HG02798 (cell line): ENCODE results near the gene ST3GAL2.
"Not testable (repeated sequence)": the region's sequence is repeated elsewhere in the genome, so short reads cannot be mapped to it uniquely, and the experiment has no call there.

Source experiments
- ATAC-seq: cut with Tn5 transposase; IDR thresholded peaks from one replicate; pipeline ENCODE4 v1.9.1; 2021; ENCODE audit warnings: mild to moderate bottlenecking; ENCODE audit not compliant: unreplicated experiment, poor library complexity

Gene ST3GAL2

DNA sequence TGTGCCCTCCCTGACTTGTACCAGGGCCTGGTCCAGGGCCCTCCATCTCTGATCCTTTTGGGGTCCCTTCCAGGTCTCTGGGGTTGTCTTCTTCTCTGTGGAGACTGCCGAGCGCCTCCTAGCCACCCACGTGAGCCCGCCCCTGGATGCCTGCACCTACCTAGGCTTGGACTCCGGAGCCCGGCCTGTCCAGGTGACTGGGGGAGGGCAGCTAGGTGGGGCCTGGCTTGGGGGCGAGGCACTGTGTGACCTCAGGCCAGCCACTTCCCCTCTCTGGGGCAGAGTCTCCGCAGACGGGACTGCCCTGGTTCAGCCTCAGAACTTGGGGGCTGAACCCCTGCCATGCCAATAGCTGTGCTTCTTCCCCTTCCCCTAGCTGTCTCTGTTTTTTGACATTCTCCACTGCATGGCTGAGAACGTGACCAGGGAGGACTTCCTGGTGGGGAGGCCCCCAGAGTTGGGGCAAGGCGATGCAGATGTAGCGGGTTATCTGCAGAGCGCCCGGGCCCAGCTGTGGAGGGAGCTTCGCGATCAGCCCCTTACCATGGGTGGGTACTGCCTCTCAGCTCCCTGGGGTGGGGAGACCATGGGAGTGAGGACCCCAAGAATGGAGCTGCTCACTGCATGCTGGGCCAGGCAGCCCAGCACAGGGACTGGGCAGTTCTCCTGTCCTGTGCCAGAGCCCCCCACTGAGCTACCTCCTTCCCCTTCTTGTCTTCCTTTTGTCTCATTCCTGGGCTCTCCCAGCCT is 30.1 kb upstream of the ST3GAL2 start:
- no peak for ATAC-seq

DNA sequence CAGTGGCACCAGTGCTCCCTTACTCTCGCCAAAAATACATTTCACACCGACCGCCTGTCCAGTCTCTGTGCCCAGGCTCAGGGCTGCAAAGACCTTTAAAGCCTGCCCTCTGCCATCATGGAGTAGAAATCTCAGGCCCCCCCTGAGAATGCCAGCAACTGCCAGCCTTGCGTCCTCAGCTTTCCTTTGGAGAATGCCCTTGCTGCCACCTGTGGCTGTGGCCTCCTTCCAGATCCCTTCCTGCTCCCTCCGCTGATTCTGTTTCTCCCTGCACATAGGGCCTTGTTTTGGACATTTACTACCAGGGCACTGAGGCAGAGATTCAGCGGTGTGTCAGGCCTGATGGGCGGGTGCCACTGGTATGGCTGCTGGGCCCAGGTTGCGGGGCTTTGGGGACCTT is 28.7 kb upstream of the ST3GAL2 start:
- ATAC-seq, result no peak

DNA sequence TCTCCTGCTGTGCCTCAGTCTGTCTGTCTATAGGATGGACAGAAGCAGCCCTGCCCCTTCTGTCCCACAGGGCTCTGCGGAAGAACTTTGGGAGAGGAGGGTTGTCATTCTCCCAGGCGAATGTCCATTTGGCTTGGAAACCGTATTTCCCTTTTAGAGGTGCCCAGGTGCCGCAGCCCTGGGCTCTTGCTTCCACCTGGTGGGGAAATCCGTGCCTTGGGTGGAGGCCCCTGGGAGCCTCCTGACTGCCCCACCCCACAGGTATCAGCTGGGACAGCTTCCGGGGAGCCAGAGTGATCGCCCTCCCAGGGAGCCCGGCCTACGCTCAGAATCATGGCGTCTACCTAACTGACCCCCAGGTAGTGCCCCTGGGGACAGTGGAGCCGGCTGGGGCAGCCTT is 28.2 kb upstream of the ST3GAL2 start:
- no peak for ATAC-seq

DNA sequence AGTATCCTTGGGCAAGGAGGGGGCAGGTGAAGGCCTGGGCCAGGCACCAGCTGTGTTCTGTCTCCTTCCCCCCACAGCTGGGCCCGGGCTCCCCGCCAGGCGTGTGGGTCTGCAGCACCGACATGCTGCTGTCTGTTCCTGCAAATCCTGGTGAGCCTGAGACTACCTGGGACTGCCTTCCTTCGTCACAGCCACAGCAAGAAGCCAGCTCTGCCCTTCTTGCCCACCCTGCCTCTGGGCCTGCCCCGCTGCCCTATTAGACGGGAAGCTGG is 27.8 kb upstream of the ST3GAL2 start:
- no peak for ATAC-seq

DNA sequence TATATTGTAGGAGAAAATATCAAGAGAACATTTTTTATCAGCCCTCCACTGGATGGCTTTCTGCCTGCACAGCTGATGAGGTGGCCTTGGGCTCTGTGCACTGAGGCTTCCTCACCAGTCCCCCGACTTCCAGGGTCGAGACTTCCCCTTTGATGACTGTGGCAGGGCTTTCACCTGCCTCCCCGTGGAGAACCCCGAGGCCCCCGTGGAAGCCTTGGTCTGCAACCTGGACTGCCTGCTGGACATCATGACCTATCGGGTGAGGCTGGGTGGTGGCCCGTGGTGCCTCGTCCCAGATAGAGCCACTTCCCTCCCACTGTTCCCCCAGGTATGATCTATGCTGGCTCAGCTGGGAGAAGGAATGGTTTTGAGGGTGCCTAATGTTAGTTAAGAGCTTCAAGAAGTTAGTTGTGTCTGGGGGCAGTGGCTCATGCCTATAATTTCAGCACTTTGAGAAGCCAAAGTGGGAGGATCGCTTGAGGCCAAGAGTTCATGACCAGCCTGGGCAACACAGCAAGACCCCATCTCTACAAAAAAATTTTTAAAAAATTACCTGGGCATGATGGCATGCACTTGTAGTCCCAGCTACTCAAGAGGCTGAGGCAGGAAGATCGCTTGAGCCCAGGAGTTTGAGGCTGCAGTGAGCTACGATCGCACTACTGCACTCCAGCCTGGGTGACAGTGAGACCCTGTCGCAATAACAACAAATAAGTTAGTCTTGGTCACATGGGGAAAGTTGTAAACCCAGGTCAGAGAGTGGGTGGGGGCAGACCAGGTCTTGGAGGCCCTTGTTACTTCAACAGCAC is 27.3 kb upstream of the ST3GAL2 start:
- no peak for ATAC-seq

DNA sequence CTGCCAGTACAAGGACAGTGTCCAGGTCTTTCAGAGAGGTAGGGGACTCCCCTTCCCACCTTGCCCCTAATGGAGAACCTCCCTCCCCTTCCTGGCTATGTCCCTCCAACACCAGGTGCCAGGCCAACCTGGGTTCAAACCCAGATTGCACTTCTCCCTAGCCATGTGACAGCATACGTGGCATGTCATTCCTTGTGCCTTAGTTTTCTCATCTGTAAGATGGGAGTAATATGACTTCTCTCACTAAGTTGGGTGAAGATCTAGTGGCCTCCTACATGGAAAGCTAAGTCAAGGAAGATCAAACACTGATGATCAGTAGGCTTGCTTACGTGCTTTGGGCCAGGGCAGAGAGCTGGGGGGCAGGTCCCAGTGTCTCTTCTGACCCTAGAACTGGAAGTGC is 24.3 kb upstream of the ST3GAL2 start:
- ATAC-seq, result no peak

DNA sequence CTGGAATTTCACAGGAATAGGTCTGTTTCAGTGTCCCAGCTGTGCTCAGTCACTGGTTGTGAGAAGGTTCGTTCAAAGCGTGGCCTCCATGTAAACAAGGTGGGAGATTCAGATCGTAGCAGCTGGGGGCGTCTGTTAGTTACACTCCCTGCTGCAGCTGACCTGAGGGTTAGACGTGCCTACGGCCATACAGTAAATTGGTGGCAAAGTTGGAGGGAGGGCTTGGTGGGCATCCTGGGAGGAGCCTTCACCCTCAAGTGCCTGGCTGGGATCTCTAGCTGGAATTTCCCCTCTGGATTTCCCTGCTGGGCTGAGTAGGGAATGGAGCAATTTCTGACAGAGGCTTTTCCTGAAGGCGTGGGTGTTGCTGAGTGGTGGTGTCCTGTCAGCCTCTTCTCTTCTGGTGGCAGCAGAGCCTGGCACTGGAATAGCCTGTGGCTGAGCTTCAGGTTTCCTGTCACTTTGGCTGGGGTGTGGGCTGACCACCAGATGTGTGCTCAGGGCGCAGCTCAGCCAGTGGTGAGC is 21.9 kb upstream of the ST3GAL2 start:
- ATAC-seq, result no peak

DNA sequence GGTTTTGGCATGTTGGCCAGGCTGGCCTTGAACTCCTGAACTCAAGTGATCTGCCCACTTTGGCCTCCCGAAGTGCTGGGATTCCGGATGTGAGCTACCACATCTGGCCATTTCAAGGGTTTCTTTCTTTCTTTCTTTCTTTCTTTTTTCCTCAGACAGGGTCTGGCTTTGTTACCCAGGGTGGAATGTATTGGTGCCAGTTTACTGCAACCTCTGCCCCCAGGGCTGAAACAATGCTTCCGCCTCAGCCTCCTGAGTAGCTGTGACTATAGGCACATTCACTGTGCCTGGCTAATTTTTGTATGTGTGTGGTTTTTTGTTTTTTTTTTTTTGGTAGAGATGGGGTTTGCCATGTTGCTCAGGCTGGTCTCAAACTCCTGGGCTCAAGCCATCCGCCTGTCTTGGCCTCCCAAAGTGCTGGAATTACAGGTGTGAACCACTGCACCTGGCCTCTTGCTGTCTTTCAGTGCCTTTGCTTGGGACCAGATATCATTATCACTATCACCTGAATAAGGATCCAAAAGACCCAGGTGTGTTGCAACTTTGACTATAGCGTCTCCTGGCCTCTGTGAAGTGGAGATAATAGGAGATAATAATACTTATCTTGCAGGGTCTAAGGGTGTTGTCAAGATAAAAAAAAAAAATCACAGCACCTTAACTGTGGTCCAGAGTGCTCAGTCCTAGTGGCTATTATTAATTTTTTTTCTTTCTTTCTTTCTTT is 18.7 kb upstream of the ST3GAL2 start:
- ATAC-seq, result no peak

DNA sequence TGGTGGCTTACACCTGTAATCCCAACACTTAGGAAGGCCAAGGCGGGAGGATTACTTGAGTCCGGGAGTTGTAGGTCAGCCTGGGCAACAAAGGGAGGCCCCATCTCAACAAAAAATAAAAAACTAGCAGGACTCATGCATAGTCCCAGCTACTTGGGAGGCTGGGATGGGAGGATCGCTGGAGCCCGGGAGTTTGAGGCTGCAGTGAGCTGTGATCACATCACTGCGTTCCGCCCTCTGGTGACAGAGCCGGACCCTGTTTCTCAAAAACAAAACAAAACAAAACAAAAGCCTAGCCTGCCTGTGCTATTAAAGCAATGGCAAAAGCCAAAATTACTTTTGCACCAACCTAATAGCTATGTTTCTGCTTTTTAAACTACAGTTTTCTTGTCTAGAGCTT is 17.0 kb upstream of the ST3GAL2 start:
- ATAC-seq, result no peak

DNA sequence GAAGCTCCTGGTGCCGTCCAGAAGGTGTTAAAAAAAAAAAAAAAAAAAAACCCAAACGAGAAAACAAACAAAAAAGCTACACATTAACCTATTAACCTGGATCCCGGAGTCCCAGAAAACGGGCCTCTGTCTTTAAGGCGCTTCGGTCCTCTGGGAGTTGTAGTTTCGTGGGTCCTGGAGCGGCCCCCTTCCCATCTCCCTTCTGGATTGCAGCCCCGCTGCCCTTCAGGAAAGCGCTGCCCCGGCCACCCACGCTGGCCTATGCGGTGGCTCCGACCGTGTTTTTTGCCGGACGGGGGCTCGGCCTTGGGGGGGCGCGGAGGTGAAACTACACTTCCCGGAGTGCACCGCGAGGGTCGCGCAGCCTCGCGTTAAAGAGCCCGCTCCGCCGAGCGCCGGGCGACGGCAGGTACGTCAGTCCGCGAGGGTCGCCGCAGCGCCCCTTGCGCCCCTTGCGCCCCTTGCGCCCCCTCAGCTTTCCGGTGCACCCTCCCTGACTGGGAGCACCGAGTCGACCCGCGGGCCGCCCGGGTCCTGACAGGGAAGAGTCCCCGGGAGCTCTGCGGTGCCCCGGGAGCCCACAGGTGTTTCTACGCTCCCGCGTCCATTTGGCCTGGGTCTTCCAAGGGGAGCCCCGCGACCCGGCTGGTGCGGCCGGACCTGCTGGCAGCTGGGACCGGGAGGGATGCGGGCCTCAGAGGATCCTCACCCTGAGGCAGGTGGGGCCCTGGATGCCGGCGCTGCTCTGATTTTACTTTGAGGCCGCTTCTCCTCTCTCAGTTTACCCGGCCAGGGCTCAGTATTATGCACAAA is 15.5 kb upstream of the ST3GAL2 start, which contains the start of gene FCSK:
FCSK (plus strand) TSS at position 374 of the 813 bp plus-strand sequence. CDS start 8,596 bp downstream, outside the sequence.
- ATAC-seq, result peak; percentile 87

DNA sequence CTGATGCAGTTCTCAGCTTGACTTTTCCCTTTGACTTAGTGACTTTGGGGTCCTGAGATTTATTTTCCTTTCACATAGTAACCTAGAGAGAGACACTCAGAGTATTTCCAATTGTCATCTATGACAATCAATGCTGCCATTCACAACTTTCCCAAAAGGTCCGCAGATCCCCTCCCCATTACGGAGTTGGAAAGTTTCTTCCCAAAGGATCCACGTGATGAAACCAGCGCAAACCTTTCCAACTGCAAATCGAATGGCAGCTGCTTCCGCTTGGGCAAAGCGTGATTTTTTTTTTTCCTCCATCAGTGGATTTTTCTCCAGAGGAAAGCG is 15.0 kb upstream of the ST3GAL2 start:
- ATAC-seq, result no peak

DNA sequence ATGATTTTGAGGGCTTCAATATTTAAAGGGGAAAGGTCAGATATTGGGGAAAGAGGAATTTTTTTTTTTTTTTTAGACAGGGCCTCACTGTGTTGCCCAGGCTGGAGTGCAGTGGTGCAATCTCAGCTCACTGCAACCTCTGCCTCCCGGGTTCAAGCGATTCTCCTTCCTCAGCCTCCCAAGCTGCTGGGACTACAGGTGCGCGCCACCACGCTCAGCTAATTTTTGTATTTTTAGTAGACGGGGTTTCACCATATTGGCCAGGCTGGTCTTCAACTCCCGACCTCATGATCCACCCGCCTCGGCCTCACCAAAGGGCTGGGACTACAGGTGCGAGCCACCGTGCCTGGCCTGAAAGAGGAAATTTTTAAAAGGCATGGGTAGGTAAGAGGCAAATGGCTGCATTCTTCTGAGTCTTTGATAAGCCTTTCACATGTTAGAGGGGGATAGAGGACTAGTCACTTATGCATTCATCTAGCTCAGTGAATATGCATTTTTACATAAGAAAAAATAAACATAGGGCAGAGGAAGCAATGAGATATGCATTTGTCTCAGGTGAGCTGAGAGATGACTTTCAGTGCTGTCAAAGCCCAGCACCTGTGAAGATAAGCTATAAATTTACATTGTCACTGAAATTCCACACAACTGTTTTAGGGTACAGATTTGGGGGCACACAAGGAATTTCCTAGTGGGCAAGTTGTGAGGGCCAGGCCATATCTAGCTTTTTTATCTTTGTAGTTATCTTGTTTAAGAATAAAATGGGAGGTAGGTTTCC is 14.4 kb upstream of the ST3GAL2 start:
- ATAC-seq, result no peak

DNA sequence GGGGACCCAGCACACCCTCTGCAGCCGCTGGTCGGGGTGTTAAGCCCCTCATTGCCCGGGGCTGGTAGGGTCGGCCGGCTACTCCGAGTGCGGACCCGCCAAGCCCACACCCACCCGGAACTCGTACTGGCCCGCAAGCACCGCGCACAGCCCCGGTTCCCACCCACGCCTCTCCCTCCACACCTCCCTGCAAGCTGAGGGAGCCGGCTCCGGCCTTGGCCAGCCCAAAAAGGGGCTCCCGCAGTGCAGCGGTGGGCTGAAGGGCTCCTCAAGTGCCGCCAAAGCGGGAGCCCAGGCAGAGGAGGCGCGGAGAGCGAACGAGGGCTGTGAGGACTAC is 12.1 kb upstream of the ST3GAL2 start:
- ATAC-seq, result not testable (repeated sequence)

DNA sequence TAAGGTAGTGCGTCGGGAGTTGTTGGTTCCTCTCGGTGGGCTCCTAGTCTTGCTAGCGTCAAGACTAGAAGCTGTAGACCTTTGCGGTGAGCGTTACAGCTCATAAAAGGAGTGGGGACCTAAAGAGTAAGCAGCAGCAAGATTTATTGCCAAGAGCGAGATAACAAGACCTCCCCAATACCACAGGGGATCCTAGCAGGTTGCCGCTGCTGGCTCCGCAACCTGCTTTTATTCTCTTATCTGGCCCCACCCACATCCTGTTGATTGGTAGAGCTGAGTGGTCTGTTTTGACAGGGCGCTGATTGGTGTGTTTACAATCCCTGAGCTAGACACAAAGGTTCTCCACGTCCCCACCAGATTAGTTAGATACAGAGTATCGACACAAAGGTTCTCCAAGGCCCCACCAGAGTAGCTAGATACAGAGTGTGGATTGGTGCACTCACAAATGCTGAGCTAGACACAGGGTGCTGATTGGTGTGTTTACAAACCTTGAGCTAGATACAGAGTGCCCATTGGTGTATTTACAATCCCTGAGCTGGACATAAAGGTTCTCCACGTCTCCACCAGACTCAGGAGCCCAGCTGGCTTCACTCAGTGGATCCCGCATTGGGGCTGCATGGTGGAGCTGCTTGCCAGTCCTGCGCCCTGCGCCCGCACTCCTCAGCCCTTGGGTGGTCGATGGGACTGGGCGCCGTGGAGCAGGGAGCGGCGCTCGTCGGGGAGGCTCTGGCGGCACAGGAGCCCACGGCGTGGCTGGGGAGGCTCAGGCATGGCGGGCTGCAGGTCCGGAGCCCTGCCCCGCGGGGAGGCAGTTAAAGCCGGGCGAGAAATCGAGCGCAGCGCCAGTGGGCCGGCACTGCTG is 11.5 kb upstream of the ST3GAL2 start:
- not testable (repeated sequence) for ATAC-seq

DNA sequence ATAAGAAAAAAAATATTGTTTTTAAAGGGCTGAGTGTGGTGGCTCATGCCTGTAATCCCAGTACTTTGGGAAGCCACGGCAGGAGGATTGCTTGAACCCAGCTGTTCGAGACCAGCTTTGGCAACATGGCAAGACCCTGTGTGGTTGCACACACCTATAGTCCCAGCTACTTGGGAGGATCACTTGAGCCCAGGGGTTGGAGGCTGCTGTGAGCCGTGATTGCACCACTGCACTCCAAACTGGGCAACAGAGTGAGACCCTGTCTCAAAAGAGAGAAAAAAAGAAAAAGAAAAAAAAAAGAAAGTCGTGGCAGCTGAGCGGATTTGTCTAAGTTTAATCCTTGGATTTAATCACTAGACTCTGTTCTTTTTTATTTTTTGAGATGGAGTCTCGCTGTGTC is 9.2 kb upstream of the ST3GAL2 start:
- no peak for ATAC-seq

DNA sequence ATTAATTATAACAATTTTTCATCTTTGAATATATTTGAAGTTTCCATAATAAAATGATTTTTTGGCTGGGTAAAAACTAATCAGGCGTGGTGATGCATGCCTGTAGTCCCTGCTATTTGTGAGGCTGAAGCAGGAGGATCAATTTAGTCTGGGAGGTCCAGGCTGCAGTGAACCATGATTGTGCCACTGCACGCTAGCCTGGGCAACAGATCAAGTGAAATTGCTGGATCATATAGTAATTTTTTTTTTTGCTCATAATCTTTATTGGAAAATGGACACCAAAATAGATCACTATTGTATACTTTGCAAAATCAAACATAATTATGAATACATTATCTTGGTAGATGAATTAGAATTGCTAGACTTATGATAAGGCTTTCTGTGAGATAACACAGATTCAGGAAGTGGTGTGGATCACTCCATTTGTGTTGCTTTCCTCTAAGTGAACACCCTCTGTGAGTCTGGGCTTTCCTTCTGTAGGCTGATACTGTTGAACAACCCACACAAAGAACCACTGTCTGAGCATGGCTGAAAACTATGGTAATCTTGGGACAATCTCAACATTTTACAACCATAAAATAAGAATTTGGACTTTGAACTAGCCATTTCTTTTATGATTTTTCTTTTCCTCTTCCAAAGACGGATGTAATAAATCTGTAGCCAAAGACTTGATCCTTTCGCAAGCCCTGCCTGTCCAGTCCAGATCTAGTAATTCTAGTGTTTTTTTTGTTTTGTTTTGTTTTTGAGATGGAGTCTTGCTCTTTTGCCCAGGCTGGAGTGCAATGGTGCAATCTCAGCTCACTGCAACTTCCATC is 5.6 kb upstream of the ST3GAL2 start:
- ATAC-seq, result no peak

DNA sequence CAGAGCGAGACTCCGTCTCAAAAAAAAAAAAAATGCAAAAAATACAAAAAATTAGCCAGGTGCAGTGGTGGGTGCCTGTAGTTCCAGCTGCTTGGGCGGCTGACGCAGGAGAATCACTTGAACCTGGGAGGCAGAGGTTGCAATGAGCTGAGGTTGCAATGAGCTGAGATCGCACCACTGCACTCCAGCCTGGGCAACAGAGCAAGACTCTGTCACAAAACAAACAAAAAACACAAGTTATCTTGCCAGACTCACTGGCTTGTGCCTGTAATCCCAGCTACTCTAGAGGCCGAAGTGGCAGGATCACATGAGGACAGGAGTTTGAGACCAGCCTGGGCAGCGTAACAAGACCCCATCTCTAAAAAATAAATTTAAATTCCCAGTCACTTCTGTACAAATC is 3.4 kb upstream of the ST3GAL2 start:
- no peak for ATAC-seq

DNA sequence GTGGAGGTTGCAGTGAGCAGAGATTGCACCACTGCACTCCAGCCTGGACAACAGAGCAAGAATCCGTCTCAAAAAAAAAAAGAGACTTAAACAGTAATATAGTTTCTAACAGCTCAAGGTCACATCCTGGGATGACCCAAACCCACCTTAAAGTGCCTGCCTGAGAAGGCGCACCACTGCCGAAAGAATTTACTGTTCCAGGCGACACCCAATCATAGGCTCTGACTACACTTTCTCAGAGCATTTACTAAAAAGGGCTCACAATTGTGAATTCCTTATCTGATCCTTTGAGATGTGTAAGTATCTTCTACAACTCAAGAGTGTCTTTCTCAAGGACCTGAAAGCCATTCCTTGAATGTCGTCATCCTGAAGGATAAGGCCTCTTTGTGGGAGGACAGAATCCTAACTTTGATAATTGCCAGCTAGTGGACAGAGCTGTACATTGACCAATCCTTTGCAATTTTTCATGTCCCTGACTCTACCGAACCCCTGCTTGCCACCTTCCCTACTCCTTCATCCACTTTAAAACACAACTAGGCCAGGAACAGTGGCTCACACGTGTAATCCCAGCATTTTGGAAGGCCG is 2.6 kb upstream of the ST3GAL2 start:
- ATAC-seq, result no peak
